ENCODE results near the gene PAX7. TPM values are rescaled to one million over a fixed set of nuclear protein-coding genes. Genes with fewer than 3 reads are reported as not detected.

The PAX7 gene
- total and polyA plus RNA-seq, 4 donors, result 0.03 TPM; not detected in 3

DNA sequence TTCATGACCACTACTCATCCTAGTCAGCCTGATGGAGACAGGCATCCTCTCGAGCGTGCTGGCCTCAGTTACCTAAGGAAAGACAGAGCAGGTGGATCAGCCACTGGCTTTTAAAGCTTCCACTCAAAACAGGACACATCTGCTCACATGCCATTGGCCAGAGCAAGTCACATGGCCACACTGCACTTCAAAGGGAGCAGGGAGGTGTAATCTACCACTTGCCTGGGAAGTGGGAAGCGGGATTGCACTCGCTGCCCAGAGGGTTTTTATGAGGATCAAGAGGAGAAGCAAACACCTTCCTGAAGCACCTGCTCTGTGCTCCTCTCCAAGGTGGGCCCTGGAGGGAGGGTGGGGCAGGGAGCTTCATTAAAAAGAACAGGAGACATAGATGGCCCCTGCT, 120.8 kb downstream of the PAX7 start:
- no peak for DNase-seq
- 32 to 48% methylated on average over 4 of the region's 4 CpGs for WGBS, 2 donors
- no peak overlapping the region for H3K4me3 ChIP-seq
- peaks cover 0 to 7% (median 4%) of the 10 kb centered on the region in 3 donors for H3K27me3 ChIP-seq (ENCODE audit: control insufficient read depth in 3 of 3, insufficient read depth in 3 of 3, low read length in 2 of 3)
- ATAC-seq (ENCODE audit: insufficient read depth, low FRiP score), result no peak
- TF ChIP-seq, protein P1, sequence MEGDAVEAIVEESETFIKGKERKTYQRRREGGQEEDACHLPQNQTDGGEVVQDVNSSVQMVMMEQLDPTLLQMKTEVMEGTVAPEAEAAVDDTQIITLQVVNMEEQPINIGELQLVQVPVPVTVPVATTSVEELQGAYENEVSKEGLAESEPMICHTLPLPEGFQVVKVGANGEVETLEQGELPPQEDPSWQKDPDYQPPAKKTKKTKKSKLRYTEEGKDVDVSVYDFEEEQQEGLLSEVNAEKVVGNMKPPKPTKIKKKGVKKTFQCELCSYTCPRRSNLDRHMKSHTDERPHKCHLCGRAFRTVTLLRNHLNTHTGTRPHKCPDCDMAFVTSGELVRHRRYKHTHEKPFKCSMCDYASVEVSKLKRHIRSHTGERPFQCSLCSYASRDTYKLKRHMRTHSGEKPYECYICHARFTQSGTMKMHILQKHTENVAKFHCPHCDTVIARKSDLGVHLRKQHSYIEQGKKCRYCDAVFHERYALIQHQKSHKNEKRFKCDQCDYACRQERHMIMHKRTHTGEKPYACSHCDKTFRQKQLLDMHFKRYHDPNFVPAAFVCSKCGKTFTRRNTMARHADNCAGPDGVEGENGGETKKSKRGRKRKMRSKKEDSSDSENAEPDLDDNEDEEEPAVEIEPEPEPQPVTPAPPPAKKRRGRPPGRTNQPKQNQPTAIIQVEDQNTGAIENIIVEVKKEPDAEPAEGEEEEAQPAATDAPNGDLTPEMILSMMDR (IDR thresholded peaks at IDR 0.05; ENCODE audit: control extremely low read depth, extremely low read depth), result no peak
- H3K9me3 ChIP-seq (ENCODE audit: control insufficient read depth in 4 of 4, insufficient read depth in 3 of 4, low read length in 3 of 4), result peaks cover 0 to 13% (median 2%) of the 10 kb centered on the region in 4 donors
- H3K4me1 ChIP-seq (ENCODE audit: control insufficient read depth in 5 of 5, insufficient read depth in 5 of 5, low read length in 5 of 5), result no peaks in the 10 kb centered on the region
- H3K36me3 ChIP-seq (ENCODE audit: control insufficient read depth in 4 of 4, insufficient read depth in 4 of 4, low read length in 4 of 4), result no peaks in the 10 kb centered on the region
- no peak overlapping the region for H3K27ac ChIP-seq (ENCODE audit: low read depth in 1 of 2, low read length in 1 of 2)
- H3K9ac ChIP-seq (ENCODE audit: insufficient read depth in 1 of 2, low read length in 2 of 2), result no peak overlapping the region

DNA sequence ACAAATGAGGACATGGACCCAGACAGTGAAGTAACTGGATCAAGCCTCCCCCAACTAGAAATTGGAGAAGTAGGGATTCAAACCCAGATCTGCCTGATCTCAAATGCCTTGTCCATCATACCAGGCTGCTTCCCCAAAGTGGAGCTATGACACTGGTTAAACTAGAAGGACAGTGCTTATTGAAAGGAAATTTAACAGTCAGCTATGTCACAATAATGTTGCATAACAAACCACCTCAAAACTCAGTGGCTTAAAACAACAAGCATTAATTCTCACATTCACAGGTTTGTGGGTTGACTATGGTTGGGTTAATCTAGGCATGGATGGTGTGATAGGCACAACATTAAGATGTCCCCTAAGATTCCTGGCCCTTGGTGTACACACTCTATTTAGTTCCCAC, 121.8 kb downstream of the PAX7 start:
- H3K9ac ChIP-seq (ENCODE audit: insufficient read depth in 1 of 2, low read length in 2 of 2), result no peak overlapping the region
- H3K4me1 ChIP-seq (ENCODE audit: control insufficient read depth in 5 of 5, insufficient read depth in 5 of 5, low read length in 5 of 5), result no peaks in the 10 kb centered on the region
- no peak overlapping the region for H3K27ac ChIP-seq (ENCODE audit: low read depth in 1 of 2, low read length in 1 of 2)
- DNase-seq, result no peak
- H3K9me3 ChIP-seq (ENCODE audit: control insufficient read depth in 4 of 4, insufficient read depth in 3 of 4, low read length in 3 of 4), result peaks cover 0 to 13% (median 2%) of the 10 kb centered on the region in 4 donors
- peaks cover 0 to 7% (median 2%) of the 10 kb centered on the region in 3 donors for H3K27me3 ChIP-seq (ENCODE audit: control insufficient read depth in 3 of 3, insufficient read depth in 3 of 3, low read length in 2 of 3)
- no peaks in the 10 kb centered on the region for H3K36me3 ChIP-seq (ENCODE audit: control insufficient read depth in 4 of 4, insufficient read depth in 4 of 4, low read length in 4 of 4)
- TF ChIP-seq, protein P1 (IDR thresholded peaks at IDR 0.05; ENCODE audit: control extremely low read depth, extremely low read depth), result no peak
- no peak for ATAC-seq (ENCODE audit: insufficient read depth, low FRiP score)
- no peak overlapping the region for H3K4me3 ChIP-seq

DNA sequence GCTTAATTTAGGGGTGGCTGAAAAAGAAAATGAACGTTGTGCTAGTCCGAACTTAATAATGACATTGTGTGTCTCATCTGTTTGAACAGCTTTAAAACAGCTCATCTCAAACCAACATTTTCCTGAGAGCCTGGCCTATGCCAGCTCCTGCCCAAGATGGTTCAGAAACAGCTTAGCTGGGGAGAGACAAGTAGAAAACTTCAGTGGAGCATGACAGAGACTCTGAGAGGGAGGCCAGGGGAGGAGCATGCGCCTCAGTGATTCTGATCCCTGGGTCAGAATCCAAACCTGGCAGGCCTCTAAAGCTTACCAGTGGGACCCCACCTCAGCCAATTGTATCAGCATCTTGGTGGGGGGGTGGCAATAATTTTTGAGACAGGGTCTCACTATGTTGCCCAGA, 129.5 kb downstream of the PAX7 start:
- Histone ChIP-seq H3K4me3 (no peak overlapping the region), H3K36me3 (ENCODE audit: control insufficient read depth in 4 of 4, insufficient read depth in 4 of 4, low read length in 4 of 4) (no peaks in the 10 kb centered on the region), H3K27me3 (ENCODE audit: control insufficient read depth in 3 of 3, insufficient read depth in 3 of 3, low read length in 2 of 3) (peaks cover 0 to 10% (median 0%) of the 10 kb centered on the region in 3 donors), H3K4me1 (ENCODE audit: control insufficient read depth in 5 of 5, insufficient read depth in 5 of 5, low read length in 5 of 5) (no peaks in the 10 kb centered on the region), H3K9ac (ENCODE audit: insufficient read depth in 1 of 2, low read length in 2 of 2) (no peak overlapping the region), H3K27ac (ENCODE audit: low read depth in 1 of 2, low read length in 1 of 2) (no peak overlapping the region), H3K9me3 (ENCODE audit: control insufficient read depth in 4 of 4, insufficient read depth in 3 of 4, low read length in 3 of 4) (peaks cover 0 to 7% (median 0%) of the 10 kb centered on the region in 4 donors)
- TF ChIP-seq, protein P1 (IDR thresholded peaks at IDR 0.05; ENCODE audit: control extremely low read depth, extremely low read depth), result no peak
- DNase-seq (no peak), ATAC-seq (ENCODE audit: insufficient read depth, low FRiP score) (no peak)
- 92 to 99% methylated on average over 3 of the region's 3 CpGs for WGBS, 2 donors
